NCI-H2107 treated with DMSO at 0.1 percent for 48 hours (cell line): ENCODE results near the gene PLCH1.

ENCODE experiments used
- DNase-seq: peaks from one replicate; lab custom pipeline; 2025; ENCODE audit not compliant: unreplicated experiment; lab: John Stamatoyannopoulos, UW

Gene PLCH1

DNA sequence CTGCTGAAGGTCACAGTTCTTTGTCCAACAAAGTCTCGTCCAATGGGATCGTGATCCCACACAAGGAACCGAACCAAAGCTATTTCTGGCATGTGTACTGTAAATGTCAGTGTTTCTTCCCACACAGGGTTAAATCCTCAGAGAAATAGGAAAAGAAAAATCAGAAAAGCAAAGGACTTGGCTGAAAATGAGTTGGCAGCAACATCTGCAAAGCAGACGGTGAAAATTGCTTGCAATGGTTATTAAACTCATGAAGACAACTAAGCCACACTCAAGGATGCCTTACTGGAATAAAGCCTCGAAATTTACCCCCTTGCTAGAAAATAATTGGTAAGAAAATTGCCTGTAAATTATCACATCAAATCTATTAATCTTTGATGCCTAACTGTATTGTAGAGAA lies 256.2 kb downstream of the PLCH1 start:
- DNase-seq: no peak

- no peak for DNase-seq
Observed at GRCh38 chr3:155485897-155486296, 259.0 kb downstream of the PLCH1 start.

- no peak for DNase-seq
Observed at GRCh38 chr3:155481591-155481990, 263.3 kb downstream of the PLCH1 start.

GRCh38 chr3:155481089-155481488 lies 263.8 kb downstream of the PLCH1 start:
- no peak for DNase-seq

DNA sequence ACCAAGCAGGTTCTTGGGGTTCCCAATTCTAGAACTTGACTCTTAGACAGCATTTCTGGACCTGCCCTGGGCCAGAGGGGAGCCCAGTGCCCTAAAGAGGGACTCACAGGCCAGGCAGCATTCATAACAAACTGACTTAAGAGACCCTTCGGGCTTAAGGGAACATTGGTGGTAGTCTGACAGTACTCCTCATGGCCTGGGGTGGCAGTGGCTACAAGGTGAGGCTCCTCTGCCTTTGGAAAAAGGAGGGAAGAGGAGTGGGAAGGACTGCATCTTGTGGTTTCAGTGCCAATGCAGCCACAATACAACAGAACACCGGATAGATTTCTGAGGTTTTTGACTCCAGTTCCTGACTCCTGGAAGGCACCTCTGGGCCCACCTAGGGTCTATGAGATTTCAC lies 279.2 kb downstream of the PLCH1 start:
- no peak for DNase-seq

DNA sequence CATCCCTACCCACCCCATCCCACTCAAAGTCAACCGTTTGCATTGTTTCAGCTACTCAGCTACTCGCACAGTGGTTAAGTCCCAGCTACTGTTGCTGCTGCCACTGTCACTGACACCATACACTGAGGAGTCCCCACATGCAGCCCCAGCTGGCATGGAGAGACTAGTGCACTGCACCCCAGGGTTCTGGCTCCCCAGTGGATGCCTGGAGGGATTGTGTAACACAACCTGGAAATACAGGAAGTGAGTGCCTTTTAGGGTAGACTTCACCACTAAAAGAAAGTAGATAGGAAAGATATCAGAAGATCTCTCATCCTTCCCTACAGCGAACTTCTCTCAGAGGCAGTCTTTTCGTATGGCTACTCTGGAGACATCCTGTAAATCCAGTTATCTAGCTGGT lies 282.2 kb downstream of the PLCH1 start:
- peak; percentile 72 for DNase-seq

GRCh38 chr3:155457591-155457990 lies 287.3 kb downstream of the PLCH1 start:
- no peak for DNase-seq

- no peak for DNase-seq
Observed at GRCh38 chr3:155455765-155456164, 289.1 kb downstream of the PLCH1 start.

- DNase-seq: no peak
Observed at GRCh38 chr3:155453512-155453911, 291.4 kb downstream of the PLCH1 start.

DNA sequence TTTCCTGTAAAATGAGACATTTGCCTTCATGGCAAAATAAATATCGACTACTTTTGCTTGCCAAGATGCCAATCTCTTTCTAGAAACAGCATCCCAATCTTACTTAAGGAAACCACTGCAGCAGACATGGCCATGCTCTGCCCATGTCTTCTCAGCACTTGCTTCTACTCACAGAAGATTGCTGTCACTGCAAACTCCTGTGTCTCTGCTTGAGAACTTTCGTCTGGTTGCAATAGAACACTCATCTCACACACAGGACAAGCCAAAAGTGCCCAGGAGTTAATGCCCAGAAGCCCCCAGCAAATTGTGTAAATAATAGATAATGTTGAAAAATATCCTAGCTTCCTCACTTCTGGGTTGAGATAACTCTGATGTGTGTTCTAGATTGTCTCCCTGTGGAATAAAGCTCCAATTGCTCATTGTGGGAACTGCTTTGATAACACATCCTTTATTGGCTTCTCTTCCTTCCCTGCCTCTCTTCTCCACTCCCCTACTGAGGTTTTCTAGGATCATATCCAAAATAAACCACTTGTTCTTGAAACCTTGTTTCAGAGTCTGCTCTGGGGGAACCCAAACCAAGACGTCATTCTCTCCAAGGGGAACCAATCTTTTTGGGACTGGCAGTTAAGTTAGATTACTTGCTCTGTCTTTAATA lies 295.1 kb downstream of the PLCH1 start:
- no peak for DNase-seq

- no peak for DNase-seq
Observed at GRCh38 chr3:155448531-155448930, 296.3 kb downstream of the PLCH1 start.

DNA sequence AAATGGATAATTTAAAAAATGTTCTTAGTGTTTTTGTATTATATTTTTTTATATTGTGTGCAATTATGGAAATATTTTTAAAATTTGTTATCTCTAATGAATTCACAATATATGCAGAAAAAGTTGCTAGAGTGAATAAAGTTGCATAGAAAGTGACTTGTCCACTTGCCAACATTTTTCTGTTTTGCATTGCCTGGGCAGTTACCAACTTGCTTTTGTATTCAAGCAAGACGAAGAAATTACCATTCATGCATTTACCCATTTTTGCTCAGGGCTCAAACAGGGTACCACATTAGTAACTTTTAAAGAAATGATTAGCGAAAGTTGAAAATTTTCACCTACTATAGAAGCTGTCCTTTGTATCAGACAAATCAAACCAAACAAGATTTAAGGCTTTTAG lies 298.5 kb downstream of the PLCH1 start:
- DNase-seq: no peak

GRCh38 chr3:155444771-155445170 lies 300.1 kb downstream of the PLCH1 start:
- DNase-seq: no peak

GRCh38 chr3:155443815-155444214 lies 301.1 kb downstream of the PLCH1 start:
- no peak for DNase-seq

- DNase-seq: no peak
Observed at GRCh38 chr3:155442072-155442471, 302.8 kb downstream of the PLCH1 start.

- no peak for DNase-seq
Observed at GRCh38 chr3:155441506-155441905, 303.4 kb downstream of the PLCH1 start.

- no peak for DNase-seq
Observed at GRCh38 chr3:155441026-155441425, 303.8 kb downstream of the PLCH1 start.

- no peak for DNase-seq
Observed at GRCh38 chr3:155435821-155436220, 309.1 kb downstream of the PLCH1 start.

GRCh38 chr3:155431856-155432570 lies 312.9 kb downstream of the PLCH1 start:
- DNase-seq: no peak

- DNase-seq: no peak
Observed at GRCh38 chr3:155428563-155428962, 316.3 kb downstream of the PLCH1 start.

GRCh38 chr3:155426524-155427230 lies 318.2 kb downstream of the PLCH1 start:
- DNase-seq: no peak

DNA sequence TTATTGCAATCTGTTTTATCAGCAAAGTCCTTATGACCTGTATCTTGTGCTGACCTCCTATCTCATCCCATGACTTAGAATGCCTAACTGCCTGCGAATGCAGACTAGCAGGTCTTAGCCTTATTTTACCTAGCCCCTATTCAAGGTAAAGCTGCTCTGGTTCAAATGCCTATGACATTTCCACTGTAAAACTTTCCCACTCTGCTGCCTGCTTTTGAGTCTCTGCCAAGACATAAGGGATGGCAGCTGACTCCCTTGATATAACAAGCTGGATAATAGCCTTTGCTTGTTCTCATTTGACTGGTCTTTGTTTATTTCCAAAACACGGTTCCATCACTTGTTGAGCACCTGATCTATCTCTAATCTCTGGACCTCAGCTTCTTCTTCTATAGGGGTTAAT lies 319.5 kb downstream of the PLCH1 start:
- no peak for DNase-seq
